Measurements from ENCODE around the gene ECI2. TPM values are rescaled to one million over a fixed set of nuclear protein-coding genes. Genes with fewer than 3 reads are reported as not detected.

The ECI2 gene
- total and polyA plus RNA-seq, 2 experiments from 2014 or later = 63.7 to 102 TPM

- no peak overlapping the region for H3K4me2 ChIP-seq
- H3K27ac Mint-ChIP-seq = no peak overlapping the region
- no peaks in the 10 kb centered on the region for H3K27me3 Mint-ChIP-seq (ENCODE audit: insufficient read depth, low read depth, poor library complexity)
- no peaks in the 10 kb centered on the region for H3K27me3 ChIP-seq (ENCODE audit: insufficient read depth)
- H3K4me3 Mint-ChIP-seq = no peak overlapping the region
- H3K4me1 ChIP-seq (ENCODE audit: insufficient read depth) = no peaks in the 10 kb centered on the region
- no peak overlapping the region for H3K4me3 ChIP-seq
- H3F3A ChIP-seq (replicated peaks; ENCODE audit: low read depth) = no peaks in the 10 kb centered on the region
- peak overlapping the region; percentile 78; the same call in 1 of the 2 replicates for H2AFZ ChIP-seq
- H3K36me3 Mint-ChIP-seq (ENCODE audit: low read depth) = no peaks in the 10 kb centered on the region; the same call in 2 of the 3 replicates
- no peak overlapping the region for H3K27ac ChIP-seq (ENCODE audit: low read depth)
- DNase-seq (ENCODE audit: low spot score) = no peak
- no peaks in the 10 kb centered on the region for H3K9me2 ChIP-seq (ENCODE audit: insufficient read depth)
- H3K4me1 Mint-ChIP-seq = peaks cover 3% of the 10 kb centered on the region; the same call in 1 of the 3 replicates
- H3K79me2 ChIP-seq (replicated peaks; ENCODE audit: insufficient read depth) = no peaks in the 10 kb centered on the region
- ATAC-seq = no peak
- H3K36me3 ChIP-seq (ENCODE audit: insufficient read depth) = no peaks in the 10 kb centered on the region
- no peaks in the 10 kb centered on the region for H3K9me3 Mint-ChIP-seq
- no peaks in the 10 kb centered on the region for H4K20me1 ChIP-seq (replicated peaks; ENCODE audit: insufficient read depth)
- TF ChIP-seq STAT1 (IDR thresholded peaks at IDR 0.05; ENCODE audit: unreplicated experiment) (no peak), EZH2phosphoT487 (IDR thresholded peaks at IDR 0.05; ENCODE audit: unreplicated experiment) (no peak), ETS1 (IDR thresholded peaks at IDR 0.05) (no peak), ZNF331 (CRISPR knock-in tag; IDR thresholded peaks at IDR 0.05; ENCODE audit: low read depth) (no peak), ZNF114 (CRISPR knock-in tag; IDR thresholded peaks at IDR 0.05) (no peak), EZH2 (IDR thresholded peaks at IDR 0.05; ENCODE audit: low read depth, unreplicated experiment) (no peak), JUNB (IDR thresholded peaks at IDR 0.05; ENCODE audit: unreplicated experiment) (no peak), ZNF462 (CRISPR knock-in tag; IDR thresholded peaks at IDR 0.05) (no peak), CTCF (conservative IDR thresholded peaks at IDR 0.05; ENCODE audit: low read depth in 2 of 2) (no peak), NANOG (IDR thresholded peaks at IDR 0.05; ENCODE audit: borderline replicate concordance) (no peak), REST (IDR thresholded peaks at IDR 0.05; ENCODE audit: unreplicated experiment) (no peak), POLR2AphosphoS5 (IDR thresholded peaks at IDR 0.05; ENCODE audit: low read depth) (no peak), CREB1 (CRISPR knock-in tag; IDR thresholded peaks at IDR 0.05; ENCODE audit: low read depth) (no peak)
Observed at GRCh38 chr6:4179960-4180651, 44.7 kb upstream of the ECI2 start.

All from GM23338 (cell line).